SK-N-SH (cell line): ENCODE measurements around the gene SPOCK1.

Experiments
- CTCF ChIP-seq: fragments of 200-600 bp; sonication (generic); IDR thresholded peaks from 2 replicates; pipeline ENCODE4 v1.6.1; 2017; ENCODE audit warnings: antibody characterized with exemption, mild to moderate bottlenecking, moderate library complexity
- EP300 ChIP-seq, 2 experiments: IDR thresholded peaks; 2 replicates each; pipeline versions ENCODE4 v1.4.0 to v1.6.1; 2012; ENCODE audit warnings: borderline replicate concordance in 1 of 2, low read depth in 1 of 2, low read length in 1 of 2
- FOSL2 ChIP-seq: IDR thresholded peaks from 2 replicates; pipeline ENCODE4 v1.4.0; 2012; ENCODE audit warnings: low read depth, mild to moderate bottlenecking, moderate library complexity, borderline replicate concordance
- GABPA ChIP-seq: IDR thresholded peaks from 2 replicates; pipeline ENCODE4 v1.4.0; 2012; ENCODE audit warnings: low read depth, mild to moderate bottlenecking
- JUND ChIP-seq: IDR thresholded peaks from 2 replicates; pipeline ENCODE4 v1.4.0; 2012
- TAF1 ChIP-seq: IDR thresholded peaks from 2 replicates; pipeline ENCODE4 v1.6.1; 2012; ENCODE audit warnings: low read depth, mild to moderate bottlenecking, low read length, moderate library complexity, borderline replicate concordance
- YY1 ChIP-seq: IDR thresholded peaks from 2 replicates; pipeline ENCODE4 v1.4.0; 2012; ENCODE audit warnings: low read depth, mild to moderate bottlenecking

GRCh38 chr5:137096149-137097103, 402.7 kb downstream of the SPOCK1 start:
- TF ChIP-seq YY1 (no peak), CTCF (no peak), TAF1 (no peak), EP300 (IDR thresholded peaks at IDR 0.05; ENCODE audit: borderline replicate concordance in 1 of 2, low read depth in 1 of 2, low read length in 1 of 2) (no peak), FOSL2 (no peak), JUND (no peak), GABPA (no peak)
